ENCODE measurements around the gene CLEC1B. TPM values are rescaled to one million over a fixed set of nuclear protein-coding genes. Genes with fewer than 3 reads are reported as not detected.

The CLEC1B gene
- total RNA-seq, 6 donors from 2014 or later, result 0.23 to 1.4 (median 0.68) TPM; not detected in 2

GRCh38 chr12:10025236-10025635 lies 26.3 kb upstream of the CLEC1B start:
- WGBS, 2 donors, result 71 to 75% methylated on average over 3 of the region's 3 CpGs
- DNase-seq (no peak), ATAC-seq (ENCODE audit: low FRiP score in 2 of 2) (no peak)
- Histone ChIP-seq H3K27me3 (no peaks in the 10 kb centered on the region), H3K9me3 (no peaks in the 10 kb centered on the region), H3K4me1 (no peaks in the 10 kb centered on the region), H3K36me3 (no peaks in the 10 kb centered on the region), H3K27ac (no peak overlapping the region), H3K4me3 (no peak overlapping the region)
- TF ChIP-seq CTCF (IDR thresholded peaks at IDR 0.05) (no peak), EP300 (IDR thresholded peaks at IDR 0.05) (no peak), POLR2A (IDR thresholded peaks at IDR 0.05) (no peak), POLR2AphosphoS5 (IDR thresholded peaks at IDR 0.05) (no peak)

- no peaks in the 10 kb centered on the region for H3K4me1 ChIP-seq
- no peak for ATAC-seq (ENCODE audit: low FRiP score in 2 of 2)
These were observed 22.4 kb upstream of the CLEC1B start for GRCh38 chr12:10021342-10021741.

GRCh38 chr12:10018386-10018785 lies 19.5 kb upstream of the CLEC1B start:
- Histone ChIP-seq H3K27ac (no peak overlapping the region), H3K4me1 (no peaks in the 10 kb centered on the region), H3K36me3 (no peaks in the 10 kb centered on the region), H3K27me3 (no peaks in the 10 kb centered on the region), H3K9me3 (no peaks in the 10 kb centered on the region), H3K4me3 (no peak overlapping the region)
- ATAC-seq (ENCODE audit: low FRiP score in 2 of 2) (no peak), DNase-seq (no peak)
- 52 to 56% methylated on average over 5 of the region's 5 CpGs for WGBS, 2 donors
- TF ChIP-seq POLR2A (IDR thresholded peaks at IDR 0.05), result no peak
- no peak for TF ChIP-seq CTCF (IDR thresholded peaks at IDR 0.05)
- no peak for TF ChIP-seq POLR2AphosphoS5 (IDR thresholded peaks at IDR 0.05)
- no peak for TF ChIP-seq EP300 (IDR thresholded peaks at IDR 0.05)

More at GRCh38 chr12:10021342-10021741, 22.4 kb upstream of the CLEC1B start:
- H3K9me3 ChIP-seq, result no peaks in the 10 kb centered on the region
- no peak overlapping the region for H3K27ac ChIP-seq
- H3K36me3 ChIP-seq, result no peaks in the 10 kb centered on the region
- TF ChIP-seq POLR2A (IDR thresholded peaks at IDR 0.05) (no peak), EP300 (IDR thresholded peaks at IDR 0.05) (no peak), CTCF (IDR thresholded peaks at IDR 0.05) (no peak), POLR2AphosphoS5 (IDR thresholded peaks at IDR 0.05) (no peak)
- DNase-seq, result no peak
- WGBS, 2 donors, result 82 to 89% methylated on average over 3 of the region's 3 CpGs
- no peak overlapping the region for H3K4me3 ChIP-seq
- H3K27me3 ChIP-seq, result no peaks in the 10 kb centered on the region

- DNase-seq (no peak), ATAC-seq (ENCODE audit: low FRiP score in 2 of 2) (no peak)
- no peaks in the 10 kb centered on the region for H3K4me1 ChIP-seq
- H3K27me3 ChIP-seq, result no peaks in the 10 kb centered on the region
- 0 to 4% methylated on average over 1 of the region's 1 CpG for WGBS, 2 donors
- H3K4me3 ChIP-seq, result no peak overlapping the region
- no peak for TF ChIP-seq POLR2A (IDR thresholded peaks at IDR 0.05)
- no peak for TF ChIP-seq CTCF (IDR thresholded peaks at IDR 0.05)
- TF ChIP-seq POLR2AphosphoS5 (IDR thresholded peaks at IDR 0.05), result no peak
- TF ChIP-seq EP300 (IDR thresholded peaks at IDR 0.05), result no peak
- no peaks in the 10 kb centered on the region for H3K36me3 ChIP-seq
- no peak overlapping the region for H3K27ac ChIP-seq
- no peaks in the 10 kb centered on the region for H3K9me3 ChIP-seq
These were observed 18.0 kb upstream of the CLEC1B start for GRCh38 chr12:10016881-10017280.

GRCh38 chr12:10015450-10015849 lies 16.5 kb upstream of the CLEC1B start:
- H3K27ac ChIP-seq, result no peak overlapping the region
- no peaks in the 10 kb centered on the region for H3K4me1 ChIP-seq
- H3K9me3 ChIP-seq, result no peaks in the 10 kb centered on the region
- no peaks in the 10 kb centered on the region for H3K27me3 ChIP-seq
- DNase-seq (no peak), ATAC-seq (ENCODE audit: low FRiP score in 2 of 2) (no peak)
- WGBS, 2 donors, result 86 to 91% methylated on average over 4 of the region's 4 CpGs
- TF ChIP-seq POLR2A (IDR thresholded peaks at IDR 0.05), result no peak
- TF ChIP-seq EP300 (IDR thresholded peaks at IDR 0.05), result no peak
- no peak for TF ChIP-seq CTCF (IDR thresholded peaks at IDR 0.05)
- no peak for TF ChIP-seq POLR2AphosphoS5 (IDR thresholded peaks at IDR 0.05)
- H3K36me3 ChIP-seq, result no peaks in the 10 kb centered on the region
- no peak overlapping the region for H3K4me3 ChIP-seq

Measured in upper lobe of left lung (tissue), 6 donors.